ENCODE data around the gene PDZD2.

DNA sequence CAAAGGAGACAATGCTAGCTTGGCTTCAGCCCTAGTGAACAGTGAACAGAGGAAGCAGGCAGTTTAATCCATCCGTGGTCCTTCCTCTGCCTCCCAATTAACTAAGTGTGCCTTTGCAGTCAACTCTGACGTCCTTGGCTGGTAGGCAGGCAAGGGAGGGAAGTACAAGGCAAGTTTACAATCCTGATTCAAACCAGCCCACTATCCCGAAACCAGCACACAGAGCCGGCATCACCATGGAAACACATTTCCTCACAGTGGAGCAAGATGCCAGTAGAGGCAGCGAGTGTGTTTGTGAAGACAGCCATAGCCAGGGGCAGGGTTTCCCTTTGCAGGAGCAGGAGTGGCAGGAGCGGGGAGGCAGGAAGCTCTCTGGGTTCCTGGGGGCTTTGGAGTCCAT is 461.3 kb downstream of the PDZD2 start:
- TF ChIP-seq, protein P1, sequence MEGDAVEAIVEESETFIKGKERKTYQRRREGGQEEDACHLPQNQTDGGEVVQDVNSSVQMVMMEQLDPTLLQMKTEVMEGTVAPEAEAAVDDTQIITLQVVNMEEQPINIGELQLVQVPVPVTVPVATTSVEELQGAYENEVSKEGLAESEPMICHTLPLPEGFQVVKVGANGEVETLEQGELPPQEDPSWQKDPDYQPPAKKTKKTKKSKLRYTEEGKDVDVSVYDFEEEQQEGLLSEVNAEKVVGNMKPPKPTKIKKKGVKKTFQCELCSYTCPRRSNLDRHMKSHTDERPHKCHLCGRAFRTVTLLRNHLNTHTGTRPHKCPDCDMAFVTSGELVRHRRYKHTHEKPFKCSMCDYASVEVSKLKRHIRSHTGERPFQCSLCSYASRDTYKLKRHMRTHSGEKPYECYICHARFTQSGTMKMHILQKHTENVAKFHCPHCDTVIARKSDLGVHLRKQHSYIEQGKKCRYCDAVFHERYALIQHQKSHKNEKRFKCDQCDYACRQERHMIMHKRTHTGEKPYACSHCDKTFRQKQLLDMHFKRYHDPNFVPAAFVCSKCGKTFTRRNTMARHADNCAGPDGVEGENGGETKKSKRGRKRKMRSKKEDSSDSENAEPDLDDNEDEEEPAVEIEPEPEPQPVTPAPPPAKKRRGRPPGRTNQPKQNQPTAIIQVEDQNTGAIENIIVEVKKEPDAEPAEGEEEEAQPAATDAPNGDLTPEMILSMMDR (IDR thresholded peaks at IDR 0.05), result no peak
- no peak for TF ChIP-seq POLR2A (IDR thresholded peaks at IDR 0.05)
- TF ChIP-seq POLR2AphosphoS5 (IDR thresholded peaks at IDR 0.05; ENCODE audit: insufficient read depth in 1 of 2, low read depth in 1 of 2), result no peak

All from vagina (tissue), 2 donors.